IPS DF 6.9 (cell line): Measurements from ENCODE around the gene IQUB.
"Not testable (repeated sequence)": the region's sequence is repeated elsewhere in the genome, so short reads cannot be mapped to it uniquely, and the experiment has no call there.

Experiments used
- DNase-seq: peaks from one replicate; pipeline ENCODE4 v3.0.0-alpha.2; 2013; ENCODE audit warnings: low read depth, low spot score
- H3K27ac ChIP-seq: one replicate; pipeline ENCODE4 v1.5.1; 2013; ENCODE audit warnings: low read length, control low read depth
- H3K27me3 ChIP-seq: 2 replicates; pipeline ENCODE4 v1.6.1; 2013; ENCODE audit warnings: mild to moderate bottlenecking, low read length; ENCODE audit not compliant: control insufficient read depth, insufficient read depth
- H3K36me3 ChIP-seq: 2 replicates; pipeline ENCODE4 v1.6.1; 2013; ENCODE audit warnings: low read length; ENCODE audit not compliant: control insufficient read depth, insufficient read depth
- H3K4me1 ChIP-seq: 2 replicates; pipeline ENCODE4 v1.6.1; 2013; ENCODE audit warnings: low read length; ENCODE audit not compliant: control insufficient read depth, insufficient read depth
- H3K4me3 ChIP-seq: 2 replicates; pipeline ENCODE4 v1.5.1; 2013; ENCODE audit warnings: mild to moderate bottlenecking, low read length
- H3K9me3 ChIP-seq: 2 replicates; pipeline ENCODE4 v1.6.1; 2013; ENCODE audit warnings: low read length, inconsistent platforms; ENCODE audit not compliant: control insufficient read depth, insufficient read depth
- WGBS: extraction: QIAGEN DNeasy Blood & Tissue Kit; methylation state at CpG from one replicate; pipeline ENCODE4 v1.1.7; 2013; ENCODE audit warnings: mixed read lengths, missing lambda C conversion rate; ENCODE audit not compliant: insufficient read length, insufficient coverage; 5-methylcytosine and 5-hydroxymethylcytosine counted together

The IQUB gene

DNA sequence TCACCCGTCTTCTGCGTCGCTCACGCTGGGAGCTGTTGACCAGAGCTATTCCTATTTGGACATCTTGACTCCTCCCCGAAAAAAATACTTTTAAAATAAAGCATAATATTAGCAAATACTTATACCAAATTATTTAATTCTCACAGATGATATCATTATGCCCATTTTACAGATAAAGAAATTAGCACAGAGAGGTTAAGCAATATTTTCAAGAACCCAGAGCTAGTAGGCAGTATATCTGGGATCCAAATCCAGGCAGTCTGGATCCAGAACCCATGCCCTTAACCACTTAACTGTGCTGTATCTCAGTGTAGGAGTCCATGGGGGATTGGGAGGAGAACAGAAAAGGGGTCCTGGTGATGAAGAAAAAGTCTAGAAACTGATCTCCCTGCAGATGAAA lies 6.1 kb downstream of the IQUB start:
- no CpG with 5 or more reads among the region's 5 CpGs for WGBS
- no peak overlapping the region for H3K4me3 ChIP-seq

DNA sequence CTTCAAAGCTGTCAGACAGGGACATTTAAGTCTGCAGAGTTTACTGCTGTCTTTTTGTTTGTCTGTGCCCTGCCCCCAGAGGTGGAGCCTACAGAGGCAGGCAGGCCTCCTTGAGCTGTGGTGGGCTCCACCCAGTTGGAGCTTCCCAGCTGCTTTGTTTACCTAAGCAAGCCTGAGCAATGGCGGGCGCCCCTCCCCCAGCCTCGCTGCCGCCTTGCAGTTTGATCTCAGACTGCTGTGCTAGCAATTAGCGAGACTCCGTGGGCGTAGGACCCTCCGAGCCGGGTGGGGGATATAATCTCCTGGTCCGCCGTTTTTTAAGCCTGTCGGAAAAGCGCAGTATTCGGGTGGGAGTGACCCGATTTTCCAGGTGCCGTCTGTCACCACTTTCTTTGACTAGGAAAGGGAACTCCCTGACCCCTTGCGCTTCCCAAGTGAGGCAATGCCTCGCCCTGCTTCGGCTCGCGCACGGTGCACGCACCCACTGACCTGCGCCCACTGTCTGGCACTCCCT lies 6.6 kb downstream of the IQUB start:
- H3K36me3 ChIP-seq, H3K9me3 ChIP-seq, H3K4me1 ChIP-seq, H3K27ac ChIP-seq, H3K27me3 ChIP-seq, DNase-seq, H3K4me3 ChIP-seq: not testable (repeated sequence)
- no CpG with 5 or more reads among the region's 24 CpGs for whole genome bisulfite sequencing

More for the DNA sequence above, 6.1 kb downstream of the IQUB start:
- Histone ChIP-seq H3K4me1 (no peaks in the 10 kb centered on the region), H3K9me3 (no peaks in the 10 kb centered on the region), H3K27ac (no peak overlapping the region), H3K27me3 (no peaks in the 10 kb centered on the region), H3K36me3 (no peaks in the 10 kb centered on the region)
- DNase-seq: no peak

DNA sequence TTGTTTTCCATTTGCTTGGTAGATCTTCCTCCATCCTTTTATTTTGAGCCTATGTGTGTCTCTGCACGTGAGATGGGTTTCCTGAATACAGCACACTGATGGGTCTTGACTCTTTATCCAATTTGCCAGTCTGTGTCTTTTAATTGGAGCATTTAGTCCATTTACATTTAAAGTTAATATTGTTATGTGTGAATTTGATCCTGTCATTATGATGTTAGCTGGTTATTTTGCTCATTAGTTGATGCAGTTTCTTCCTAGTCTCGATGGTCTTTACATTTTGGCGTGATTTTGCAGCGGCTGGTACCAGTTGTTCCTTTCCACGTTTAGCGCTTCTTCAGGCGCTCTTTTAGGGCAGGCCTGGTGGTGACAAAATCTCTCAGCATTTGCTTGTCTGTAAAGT lies 7.9 kb downstream of the IQUB start:
- not testable (repeated sequence) for H3K36me3 ChIP-seq, DNase-seq, H3K4me1 ChIP-seq, H3K9me3 ChIP-seq, H3K4me3 ChIP-seq, H3K27me3 ChIP-seq, H3K27ac ChIP-seq
- no CpG with 5 or more reads among the region's 7 CpGs for WGBS

DNA sequence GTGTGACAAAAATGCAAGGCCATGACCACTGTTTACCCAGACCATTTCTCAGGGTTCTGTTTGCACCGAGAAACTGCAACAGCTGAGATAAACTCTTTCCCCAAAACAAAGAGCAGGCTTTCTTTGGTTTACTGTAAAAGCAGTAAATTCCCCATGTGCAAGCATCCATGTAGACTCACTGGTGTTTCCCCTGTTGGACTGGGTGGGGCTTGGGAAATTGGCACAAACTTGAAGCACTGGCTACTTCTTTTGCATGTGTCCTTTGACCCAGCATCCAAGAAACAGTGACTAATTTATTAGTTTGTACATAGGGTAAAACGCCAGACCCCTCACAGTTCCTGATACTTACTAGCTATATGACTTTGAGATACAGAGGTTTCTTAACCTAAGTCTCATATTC lies 12.3 kb downstream of the IQUB start:
- Histone ChIP-seq H3K9me3 (no peaks in the 10 kb centered on the region), H3K4me3 (no peak overlapping the region), H3K27me3 (no peaks in the 10 kb centered on the region), H3K36me3 (no peaks in the 10 kb centered on the region), H3K4me1 (no peaks in the 10 kb centered on the region), H3K27ac (no peak overlapping the region)
- no CpG with 5 or more reads among the region's 2 CpGs for WGBS
- DNase-seq: no peak

DNA sequence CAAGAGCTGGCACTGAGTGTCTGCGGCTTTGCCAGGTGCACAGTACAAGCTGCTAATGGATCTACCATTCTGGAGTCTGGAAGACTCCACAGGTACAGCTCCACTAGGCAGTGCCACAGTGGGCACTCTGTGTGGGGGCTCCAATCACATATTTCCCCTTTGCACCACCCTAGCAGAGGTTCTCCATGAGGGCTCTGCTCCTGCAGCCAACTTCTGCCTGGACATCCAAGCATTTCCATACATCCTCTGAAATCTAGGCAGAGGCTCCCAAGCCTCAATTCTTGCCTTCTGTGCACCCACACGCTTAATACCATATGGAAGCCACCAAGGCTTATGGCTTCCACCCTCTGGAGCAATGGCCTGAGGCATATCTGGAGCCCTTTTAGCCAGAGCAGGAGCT lies 29.2 kb downstream of the IQUB start:
- H3K9me3 ChIP-seq: peaks cover 2% of the 10 kb centered on the region
- H3K4me3 ChIP-seq: no peak overlapping the region
- H3K27me3 ChIP-seq: no peaks in the 10 kb centered on the region
- no peaks in the 10 kb centered on the region for H3K4me1 ChIP-seq
- H3K36me3 ChIP-seq: no peaks in the 10 kb centered on the region; the same call in 1 of the 2 replicates
- DNase-seq: no peak
- WGBS: no CpG with 5 or more reads among the region's 2 CpGs
- no peak overlapping the region for H3K27ac ChIP-seq

DNA sequence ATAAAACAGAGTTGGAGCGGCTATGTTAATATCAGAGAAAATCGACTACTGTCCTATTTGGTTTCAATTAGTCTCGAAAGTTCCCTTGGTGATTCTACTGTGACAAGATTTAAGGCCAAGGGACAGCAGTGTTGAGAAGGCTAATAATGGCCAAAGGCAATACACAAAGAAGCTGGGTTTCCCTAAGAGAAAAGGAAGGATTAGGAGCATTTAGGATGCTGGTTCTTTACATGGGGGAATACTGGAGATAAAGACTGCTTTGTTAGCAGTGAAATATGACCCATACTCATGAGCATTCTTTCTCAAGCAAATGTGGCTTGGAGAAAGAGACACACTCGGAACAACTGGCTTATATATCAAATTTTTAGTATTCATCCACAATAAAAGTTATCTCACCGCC lies 32.2 kb downstream of the IQUB start:
- H3K36me3 ChIP-seq: no peaks in the 10 kb centered on the region; the same call in 1 of the 2 replicates
- H3K27ac ChIP-seq: no peak overlapping the region
- no peak for DNase-seq
- H3K4me3 ChIP-seq: no peak overlapping the region
- H3K9me3 ChIP-seq: peaks cover 2% of the 10 kb centered on the region
- WGBS: no CpG with 5 or more reads among the region's 5 CpGs
- no peaks in the 10 kb centered on the region for H3K4me1 ChIP-seq
- H3K27me3 ChIP-seq: no peaks in the 10 kb centered on the region

DNA sequence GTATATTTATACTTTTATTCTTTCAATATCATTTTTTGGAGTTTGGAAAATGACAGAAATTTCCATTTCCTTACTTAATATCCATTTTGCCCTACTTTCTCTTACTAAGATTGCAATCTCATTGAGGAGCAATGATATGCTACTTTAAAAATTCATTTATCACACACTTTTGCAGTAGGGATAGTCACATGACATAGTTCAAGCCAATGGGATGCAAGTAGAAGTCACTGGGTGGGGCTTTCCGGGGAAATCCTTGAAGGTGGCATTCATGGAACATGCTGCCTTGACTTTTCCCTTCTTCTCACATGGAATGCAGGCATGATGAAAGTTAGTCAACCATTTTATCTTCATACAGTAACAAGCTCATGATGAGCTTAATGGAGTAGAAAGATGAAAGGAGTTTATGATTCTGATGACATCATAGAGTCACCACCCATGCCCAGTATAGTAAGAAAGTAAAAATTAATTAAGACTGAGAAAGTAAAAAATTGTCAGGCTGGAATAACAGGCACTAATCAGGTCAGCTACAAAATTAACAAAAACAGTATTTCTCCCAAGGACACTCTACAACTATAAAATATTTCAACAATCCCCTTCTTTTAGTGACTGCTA lies 33.4 kb downstream of the IQUB start:
- Histone ChIP-seq H3K36me3 (no peaks in the 10 kb centered on the region; the same call in 1 of the 2 replicates), H3K27me3 (no peaks in the 10 kb centered on the region), H3K9me3 (peaks cover 2% of the 10 kb centered on the region), H3K4me1 (no peaks in the 10 kb centered on the region), H3K4me3 (no peak overlapping the region), H3K27ac (no peak overlapping the region)
- no peak for DNase-seq
- WGBS: no CpG with 5 or more reads among the region's 1 CpG

DNA sequence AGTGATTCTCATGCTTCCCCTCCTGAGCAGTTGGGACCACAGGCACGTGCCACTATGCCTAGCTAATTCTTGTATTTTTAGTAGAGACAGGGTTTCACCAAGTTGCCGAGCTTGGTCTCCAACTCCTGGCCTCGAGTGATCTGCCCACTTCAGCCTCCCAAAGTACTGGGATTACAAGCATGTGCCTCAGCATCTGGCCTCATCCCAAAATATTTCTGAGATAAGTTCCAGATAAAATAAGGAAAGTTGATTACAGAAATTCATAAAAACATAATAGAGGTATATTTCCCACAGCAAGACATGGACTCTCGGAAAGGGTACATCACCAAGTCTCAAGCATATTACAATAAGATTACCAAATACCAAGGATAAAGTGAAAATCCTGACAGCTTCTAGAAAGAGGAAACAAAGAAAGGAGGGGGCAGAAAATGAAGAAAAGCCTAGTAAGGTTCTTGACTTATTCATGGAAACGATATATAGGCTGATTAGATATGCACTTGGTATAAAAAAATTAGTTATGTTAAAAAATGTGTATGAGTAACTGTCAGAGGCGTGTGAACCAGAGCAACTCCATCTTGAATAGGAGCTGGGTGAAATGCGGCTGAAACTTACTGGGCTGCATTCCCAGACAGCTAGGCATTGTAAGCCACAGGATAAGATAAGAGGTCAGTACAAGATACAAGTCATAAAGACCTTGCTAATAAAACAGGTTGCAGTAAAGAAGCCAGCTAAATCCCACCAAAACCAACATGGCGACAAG lies 35.0 kb downstream of the IQUB start:
- Histone ChIP-seq H3K27me3 (no peaks in the 10 kb centered on the region), H3K9me3 (no peaks in the 10 kb centered on the region; the same call in 1 of the 2 replicates), H3K36me3 (no peaks in the 10 kb centered on the region; the same call in 1 of the 2 replicates), H3K27ac (no peak overlapping the region), H3K4me1 (no peaks in the 10 kb centered on the region), H3K4me3 (no peak overlapping the region)
- 100% methylated on average over 1 of the region's 8 CpGs for WGBS
- no peak for DNase-seq

DNA sequence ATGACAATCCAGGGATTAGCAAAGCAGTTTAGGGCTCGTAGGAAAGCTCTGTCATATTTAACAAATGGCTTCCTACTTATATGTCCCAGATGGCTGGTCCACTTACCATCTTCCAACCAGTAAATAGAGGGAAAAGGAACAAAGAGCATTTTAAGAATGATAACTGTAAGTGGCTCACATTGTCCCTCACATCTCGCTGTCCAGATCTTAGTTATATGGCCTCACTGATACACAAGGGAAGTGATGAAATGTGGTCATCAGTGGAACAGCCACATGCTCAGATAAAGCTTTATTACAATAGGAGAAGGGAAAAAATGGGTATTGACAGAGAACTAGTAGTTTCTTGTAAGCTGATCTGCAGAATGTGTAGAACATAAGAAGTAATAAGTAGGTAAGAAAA lies 35.8 kb downstream of the IQUB start:
- no CpG with 5 or more reads among the region's 2 CpGs for WGBS
- DNase-seq: no peak
- H3K4me1 ChIP-seq: no peaks in the 10 kb centered on the region

DNA sequence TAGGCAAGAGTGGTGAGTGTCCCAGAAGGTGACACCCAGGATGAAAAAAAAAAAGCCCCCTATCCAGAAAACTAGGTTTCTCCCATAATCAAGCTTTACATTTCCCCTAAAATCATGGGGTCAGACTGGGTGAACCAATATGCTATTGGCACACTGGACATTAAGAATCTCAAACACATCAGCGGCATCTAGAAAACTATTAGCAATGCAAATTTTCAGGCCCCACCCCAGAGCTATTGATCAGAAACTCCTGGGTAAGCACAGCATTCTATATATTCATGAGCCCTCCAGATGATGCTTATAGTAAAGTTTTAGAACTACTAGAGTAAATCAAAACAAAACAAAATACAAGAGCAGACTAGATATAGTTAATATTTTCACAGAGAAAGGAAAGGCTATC lies 36.4 kb downstream of the IQUB start:
- Histone ChIP-seq H3K4me1 (no peaks in the 10 kb centered on the region), H3K36me3 (no peaks in the 10 kb centered on the region; the same call in 1 of the 2 replicates), H3K27ac (no peak overlapping the region), H3K27me3 (no peaks in the 10 kb centered on the region), H3K4me3 (no peak overlapping the region), H3K9me3 (no peaks in the 10 kb centered on the region)
- no peak for DNase-seq
- WGBS: no CpG with 5 or more reads among the region's 1 CpG

More for the DNA sequence above, 35.8 kb downstream of the IQUB start:
- Histone ChIP-seq H3K4me3 (no peak overlapping the region), H3K27me3 (no peaks in the 10 kb centered on the region), H3K27ac (no peak overlapping the region), H3K36me3 (no peaks in the 10 kb centered on the region; the same call in 1 of the 2 replicates), H3K9me3 (no peaks in the 10 kb centered on the region)
